DND-41 (cell line): ENCODE data around the gene SSTR4.
A peak's percentile ranks its signal among the peaks of the same experiment; 100 is the strongest.

ENCODE experiments used
- ATAC-seq: fragments of 200-7000 bp; cut with Tn5 transposase; 3 replicates; pipeline ENCODE4 v1.9.1; 2021; ENCODE audit warnings: low read depth; ENCODE audit not compliant: insufficient read depth
- DNase-seq: peaks from one replicate; pipeline ENCODE4 v3.0.0-alpha.2; 2020
- H2AFZ ChIP-seq: 2 replicates; pipeline ENCODE4 v1.6.0; 2012; ENCODE audit warnings: low read depth, low read length
- H3K27ac ChIP-seq: 2 replicates; pipeline ENCODE4 v1.5.1; 2012; ENCODE audit warnings: low read length, inconsistent platforms
- H3K27me3 ChIP-seq: fragments of 200-600 bp; sonication (generic); 2 replicates; pipeline ENCODE4 v1.6.0; 2012; ENCODE audit warnings: low read length, mild to moderate bottlenecking, inconsistent platforms; ENCODE audit not compliant: insufficient read depth, poor library complexity
- H3K36me3 ChIP-seq: 2 replicates; pipeline ENCODE4 v1.5.1; 2012; ENCODE audit warnings: low read length, inconsistent platforms; ENCODE audit not compliant: insufficient read depth
- H3K4me1 ChIP-seq: 2 replicates; pipeline ENCODE4 v1.5.1; 2012; ENCODE audit warnings: mild to moderate bottlenecking, low read length; ENCODE audit not compliant: insufficient read depth
- H3K4me2 ChIP-seq: 2 replicates; pipeline ENCODE4 v1.6.0; 2012; ENCODE audit warnings: mild to moderate bottlenecking, moderate library complexity, low read length, inconsistent platforms; ENCODE audit not compliant: insufficient read depth
- H3K4me3 ChIP-seq, 2 experiments: fragments of 200-600 bp in 1 of 2; shearing (Covaris generic) in 1 of 2; 2 replicates each; pipeline ENCODE4 v1.5.1; 2012 to 2016; ENCODE audit warnings: inconsistent platforms in 2 of 2, low read length in 2 of 2, mild to moderate bottlenecking in 2 of 2, low read depth in 1 of 2, moderate library complexity in 1 of 2
- H3K79me2 ChIP-seq: 2 replicates; pipeline ENCODE4 v1.6.0; 2012; ENCODE audit warnings: low read length, inconsistent platforms; ENCODE audit not compliant: insufficient read depth
- H3K9ac ChIP-seq: 2 replicates; pipeline ENCODE4 v1.6.0; 2012; ENCODE audit warnings: low read depth, mild to moderate bottlenecking, inconsistent platforms, low read length, moderate library complexity
- H3K9me3 ChIP-seq: 2 replicates; pipeline ENCODE4 v1.5.1; 2012; ENCODE audit warnings: low read length, moderate library complexity, mild to moderate bottlenecking, inconsistent platforms; ENCODE audit not compliant: insufficient read depth, severe bottlenecking
- H4K20me1 ChIP-seq: 2 replicates; pipeline ENCODE4 v1.6.0; 2012; ENCODE audit warnings: low read length; ENCODE audit not compliant: insufficient read depth
- EZH2 ChIP-seq: IDR thresholded peaks from 3 replicates; pipeline ENCODE4 v1.6.1; 2012; ENCODE audit warnings: borderline replicate concordance, low read depth, mild to moderate bottlenecking, moderate library complexity, low read length, inconsistent platforms; ENCODE audit not compliant: severe bottlenecking
- TF ChIP-seq, protein P1 (sequence below): IDR thresholded peaks from 2 replicates; pipeline ENCODE4 v1.5.1; 2012; ENCODE audit warnings: borderline replicate concordance, low read length, moderate library complexity, mild to moderate bottlenecking; ENCODE audit not compliant: poor library complexity, severe bottlenecking; ENCODE audit errors: extremely low read depth

SSTR4 gene

DNA sequence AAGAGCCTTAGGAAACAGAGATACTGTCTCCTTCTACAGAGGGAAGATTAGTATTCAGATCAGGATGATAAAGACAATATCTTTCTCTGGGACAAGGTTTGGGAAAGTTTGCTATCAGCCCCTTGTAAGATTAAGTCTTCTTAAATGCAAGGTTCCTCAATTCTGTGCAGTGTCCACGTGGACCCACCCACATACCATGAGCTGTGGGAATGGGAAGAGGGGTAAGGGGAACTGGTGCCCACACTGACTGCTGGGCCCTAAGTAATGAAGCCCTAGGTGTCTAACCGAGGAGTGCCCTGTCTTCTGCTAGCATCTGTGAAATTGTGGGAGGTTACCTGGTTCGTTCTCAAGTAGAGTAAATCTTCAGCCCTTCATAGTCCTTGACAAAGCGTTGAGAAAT is 5.8 kb upstream of the SSTR4 start:
- Histone ChIP-seq H2AFZ (no peak overlapping the region), H4K20me1 (no peaks in the 10 kb centered on the region), H3K9me3 (no peaks in the 10 kb centered on the region), H3K9ac (no peak overlapping the region), H3K36me3 (no peaks in the 10 kb centered on the region), H3K4me1 (peaks cover 63% of the 10 kb centered on the region), H3K4me3 (no peak overlapping the region), H3K79me2 (no peaks in the 10 kb centered on the region), H3K27ac (no peak overlapping the region), H3K27me3 (no peaks in the 10 kb centered on the region), H3K4me2 (no peak overlapping the region)
- no peak for TF ChIP-seq EZH2
- TF ChIP-seq, protein P1, sequence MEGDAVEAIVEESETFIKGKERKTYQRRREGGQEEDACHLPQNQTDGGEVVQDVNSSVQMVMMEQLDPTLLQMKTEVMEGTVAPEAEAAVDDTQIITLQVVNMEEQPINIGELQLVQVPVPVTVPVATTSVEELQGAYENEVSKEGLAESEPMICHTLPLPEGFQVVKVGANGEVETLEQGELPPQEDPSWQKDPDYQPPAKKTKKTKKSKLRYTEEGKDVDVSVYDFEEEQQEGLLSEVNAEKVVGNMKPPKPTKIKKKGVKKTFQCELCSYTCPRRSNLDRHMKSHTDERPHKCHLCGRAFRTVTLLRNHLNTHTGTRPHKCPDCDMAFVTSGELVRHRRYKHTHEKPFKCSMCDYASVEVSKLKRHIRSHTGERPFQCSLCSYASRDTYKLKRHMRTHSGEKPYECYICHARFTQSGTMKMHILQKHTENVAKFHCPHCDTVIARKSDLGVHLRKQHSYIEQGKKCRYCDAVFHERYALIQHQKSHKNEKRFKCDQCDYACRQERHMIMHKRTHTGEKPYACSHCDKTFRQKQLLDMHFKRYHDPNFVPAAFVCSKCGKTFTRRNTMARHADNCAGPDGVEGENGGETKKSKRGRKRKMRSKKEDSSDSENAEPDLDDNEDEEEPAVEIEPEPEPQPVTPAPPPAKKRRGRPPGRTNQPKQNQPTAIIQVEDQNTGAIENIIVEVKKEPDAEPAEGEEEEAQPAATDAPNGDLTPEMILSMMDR, result no peak
- DNase-seq (no peak), ATAC-seq (no peak)

DNA sequence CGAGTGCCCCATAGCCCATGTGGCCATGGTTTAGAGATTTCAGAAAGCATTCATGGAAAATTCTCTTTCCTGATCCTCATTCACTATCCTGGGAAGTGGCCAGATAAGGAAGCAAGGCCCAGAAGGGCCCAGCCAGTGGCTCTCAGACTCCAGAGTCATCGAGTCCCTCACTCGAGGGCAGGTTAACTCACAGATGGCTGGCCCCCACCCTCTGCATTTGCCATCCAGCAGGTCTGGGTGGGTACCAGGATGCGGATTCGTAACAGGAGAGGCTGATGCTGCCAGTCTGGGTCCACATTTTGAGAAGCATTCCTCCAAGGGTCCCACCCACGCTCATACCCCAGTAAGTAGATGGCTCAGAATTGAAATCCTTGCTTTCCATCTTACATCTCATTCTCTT is 3.8 kb upstream of the SSTR4 start:
- TF ChIP-seq, protein P1, result no peak
- no peak for TF ChIP-seq EZH2
- H3K9ac ChIP-seq, result no peak overlapping the region
- no peak for DNase-seq
- no peak overlapping the region for H3K4me2 ChIP-seq
- H3K27ac ChIP-seq, result peak overlapping the region; percentile 83; the same call in 1 of the 2 replicates
- no peak for ATAC-seq
- H3K4me3 ChIP-seq, result no peak overlapping the region
- no peak overlapping the region for H2AFZ ChIP-seq
- H4K20me1 ChIP-seq, result no peaks in the 10 kb centered on the region
- H3K36me3 ChIP-seq, result no peaks in the 10 kb centered on the region
- H3K79me2 ChIP-seq, result no peaks in the 10 kb centered on the region
- H3K4me1 ChIP-seq, result peaks cover 63% of the 10 kb centered on the region
- H3K27me3 ChIP-seq, result no peaks in the 10 kb centered on the region
- H3K9me3 ChIP-seq, result no peaks in the 10 kb centered on the region

DNA sequence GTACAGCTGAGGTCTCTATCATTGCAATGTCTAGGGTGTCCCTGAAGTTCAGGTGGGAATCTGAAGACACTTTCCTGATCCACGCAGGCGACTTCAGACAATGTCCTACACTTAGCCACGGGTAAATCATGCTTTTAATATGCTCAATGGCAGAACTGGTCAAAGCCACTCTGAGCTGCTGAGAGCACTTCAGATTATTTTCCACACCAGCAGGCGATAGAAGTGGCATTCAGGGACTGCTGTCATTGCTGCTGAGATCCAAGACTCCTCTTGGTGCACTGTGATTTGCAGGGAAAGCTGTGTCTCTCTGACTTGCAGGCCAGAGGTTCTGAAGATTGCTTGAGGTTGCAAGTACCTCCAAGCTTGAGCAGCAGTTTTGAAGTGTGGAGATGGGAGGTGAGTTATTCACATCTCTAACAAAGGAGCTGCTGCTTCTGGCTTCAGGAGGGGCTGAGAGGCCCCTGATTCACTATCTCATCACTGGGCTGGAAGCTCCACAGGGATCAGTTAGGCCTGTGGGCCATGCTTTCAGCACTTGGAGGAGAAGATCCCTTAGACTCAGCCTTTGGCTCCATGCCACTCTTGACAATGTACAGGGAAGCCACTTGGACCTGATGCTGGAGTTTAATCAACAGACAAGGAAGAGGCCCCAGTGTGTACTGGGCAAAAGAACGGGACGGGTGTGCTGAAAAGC is 2.9 kb upstream of the SSTR4 start:
- Histone ChIP-seq H3K9ac (peak overlapping the region; percentile 24), H3K36me3 (no peaks in the 10 kb centered on the region), H3K79me2 (no peaks in the 10 kb centered on the region), H3K9me3 (no peaks in the 10 kb centered on the region), H2AFZ (peak overlapping the region; percentile 58), H3K4me1 (peaks cover 63% of the 10 kb centered on the region), H3K4me3 (no peak overlapping the region), H3K27me3 (no peaks in the 10 kb centered on the region), H3K27ac (peak overlapping the region; percentile 83), H4K20me1 (no peaks in the 10 kb centered on the region), H3K4me2 (no peak overlapping the region)
- TF ChIP-seq, protein P1, result no peak
- no peak for TF ChIP-seq EZH2
- DNase-seq, result no peak
- ATAC-seq, result peak; percentile 11
